AG04450 (cell line): ENCODE measurements around the gene DCBLD1. TPM values are rescaled to one million over a fixed set of nuclear protein-coding genes. Genes with fewer than 3 reads are reported as not detected.
A peak's percentile ranks its signal among the peaks of the same experiment; 100 is the strongest.

Source experiments
- CTCF ChIA-PET: fragments of 300-600, 350-600 bp; formaldehyde crosslinking; extraction: SDS; loops from one replicate; lab custom pipeline; 2022; ENCODE audit warnings: antibody characterized with exemption, inconsistent platforms; lab: Charles Lee
- POLR2A ChIA-PET: fragments of 350-600 bp; formaldehyde crosslinking; extraction: SDS; loops from one replicate; lab custom pipeline; 2021; ENCODE audit warnings: antibody characterized with exemption, inconsistent platforms; lab: Yijun Ruan, JAX
- DNase-seq: peaks from one replicate; pipeline ENCODE4 v3.0.0-alpha.2; 2011; ENCODE audit warnings: low read depth, low spot score
- H3K27ac ChIP-seq: one replicate; pipeline ENCODE4 v1.5.1; 2012; ENCODE audit warnings: low read depth, low read length, control low read depth
- H3K27me3 ChIP-seq: one replicate; pipeline ENCODE4 v1.6.0; 2012; ENCODE audit warnings: low read length; ENCODE audit not compliant: control insufficient read depth, insufficient read depth
- H3K4me3 ChIP-seq: 2 replicates; pipeline ENCODE4 v1.5.1; 2011; ENCODE audit warnings: mild to moderate bottlenecking, low read depth, low read length, control low read depth
- H3K9me3 ChIP-seq: 2 replicates; pipeline ENCODE4 v1.5.1; 2012; ENCODE audit warnings: low read length; ENCODE audit not compliant: control insufficient read depth, insufficient read depth
- polyA plus RNA-seq: library from polyadenylated mRNA; depleted of rRNA; stranded (reverse); fragments of >200 nt; gene quantifications from 2 replicates; pipeline ENCODE4 v1.2.3, GENCODE V29; 2011
- TF ChIP-seq, protein P1 (sequence below): IDR thresholded peaks from 2 replicates; pipeline ENCODE4 v1.5.1; 2011; ENCODE audit warnings: low read depth, low read length, control low read depth, inconsistent platforms

DCBLD1 gene
- polyA plus RNA-seq, 1 experiment: 19.0 TPM

DNA sequence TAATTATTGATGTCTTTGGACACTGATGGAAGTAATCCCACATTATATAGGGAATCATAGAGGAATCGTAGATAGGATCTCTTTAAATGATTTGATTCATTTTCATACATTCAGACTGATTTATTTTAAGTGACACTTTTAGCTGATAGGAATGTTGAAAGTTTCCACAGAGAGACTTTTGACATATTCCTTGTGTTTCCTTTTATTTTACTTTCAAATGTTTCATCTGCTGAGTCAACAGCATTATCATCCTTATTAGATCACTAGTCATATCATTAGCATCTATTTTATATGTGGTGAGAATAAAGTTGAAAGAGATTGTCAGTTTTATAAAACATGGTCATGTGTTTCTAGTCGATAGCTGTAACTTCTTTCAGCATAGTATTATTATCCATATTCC is 13.4 kb downstream of the DCBLD1 start:
- DNase-seq: no peak
- ChIA-PET CTCF (interaction anchor here (1.3 kb wide), 1 partner anchor 60 kb away, joined by 5 read pairs; no protein-coding TSS in a partner anchor), POLR2A (interaction anchor here (1.1 kb wide), 1 partner anchor 13 kb away, joined by 5 read pairs; the partner anchor contains the start of gene DCBLD1)
- Histone ChIP-seq H3K27ac (no peak overlapping the region), H3K4me3 (no peak overlapping the region), H3K27me3 (no peaks in the 10 kb centered on the region), H3K9me3 (no peaks in the 10 kb centered on the region)
- TF ChIP-seq, protein P1, sequence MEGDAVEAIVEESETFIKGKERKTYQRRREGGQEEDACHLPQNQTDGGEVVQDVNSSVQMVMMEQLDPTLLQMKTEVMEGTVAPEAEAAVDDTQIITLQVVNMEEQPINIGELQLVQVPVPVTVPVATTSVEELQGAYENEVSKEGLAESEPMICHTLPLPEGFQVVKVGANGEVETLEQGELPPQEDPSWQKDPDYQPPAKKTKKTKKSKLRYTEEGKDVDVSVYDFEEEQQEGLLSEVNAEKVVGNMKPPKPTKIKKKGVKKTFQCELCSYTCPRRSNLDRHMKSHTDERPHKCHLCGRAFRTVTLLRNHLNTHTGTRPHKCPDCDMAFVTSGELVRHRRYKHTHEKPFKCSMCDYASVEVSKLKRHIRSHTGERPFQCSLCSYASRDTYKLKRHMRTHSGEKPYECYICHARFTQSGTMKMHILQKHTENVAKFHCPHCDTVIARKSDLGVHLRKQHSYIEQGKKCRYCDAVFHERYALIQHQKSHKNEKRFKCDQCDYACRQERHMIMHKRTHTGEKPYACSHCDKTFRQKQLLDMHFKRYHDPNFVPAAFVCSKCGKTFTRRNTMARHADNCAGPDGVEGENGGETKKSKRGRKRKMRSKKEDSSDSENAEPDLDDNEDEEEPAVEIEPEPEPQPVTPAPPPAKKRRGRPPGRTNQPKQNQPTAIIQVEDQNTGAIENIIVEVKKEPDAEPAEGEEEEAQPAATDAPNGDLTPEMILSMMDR: no peak

DNA sequence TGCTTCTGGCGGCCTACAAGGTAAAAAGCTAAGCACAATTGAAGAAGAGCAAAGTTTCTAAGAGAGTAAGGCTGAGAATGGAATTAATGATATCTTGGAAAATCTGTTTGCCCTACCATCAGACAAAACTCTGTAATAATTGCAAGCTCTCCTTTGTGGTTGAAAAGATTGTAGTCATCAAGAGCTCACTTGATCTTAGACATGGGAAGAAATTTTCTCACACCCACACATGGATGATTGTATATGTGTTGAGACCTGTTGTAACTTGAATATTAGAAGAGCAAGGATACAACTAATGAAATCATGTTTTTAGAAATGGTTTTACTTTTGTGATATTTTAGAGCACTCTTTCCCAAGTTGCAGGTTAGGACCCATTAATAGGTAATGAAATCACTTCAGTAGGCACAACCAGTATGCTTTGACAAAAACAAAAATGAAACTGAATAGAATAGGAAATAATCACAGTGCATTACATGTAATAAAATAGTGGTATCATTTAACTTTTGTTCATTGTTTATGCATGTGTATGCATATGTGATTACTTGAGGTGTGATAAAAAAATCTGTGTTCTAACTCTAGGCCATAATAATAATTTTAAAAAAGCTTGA is 14.0 kb downstream of the DCBLD1 start:
- Histone ChIP-seq H3K4me3 (no peak overlapping the region), H3K27ac (peak overlapping the region; percentile 48), H3K27me3 (no peaks in the 10 kb centered on the region), H3K9me3 (no peaks in the 10 kb centered on the region)
- TF ChIP-seq, protein P1: no peak
- DNase-seq: no peak
- CTCF ChIA-PET: interaction anchor here (2.6 kb wide), 1 partner anchor 47 kb away, joined by 11 read pairs; no protein-coding TSS in a partner anchor
- POLR2A ChIA-PET: interaction anchor here (1.1 kb wide), 1 partner anchor 13 kb away, joined by 5 read pairs; the partner anchor contains the start of gene DCBLD1

DNA sequence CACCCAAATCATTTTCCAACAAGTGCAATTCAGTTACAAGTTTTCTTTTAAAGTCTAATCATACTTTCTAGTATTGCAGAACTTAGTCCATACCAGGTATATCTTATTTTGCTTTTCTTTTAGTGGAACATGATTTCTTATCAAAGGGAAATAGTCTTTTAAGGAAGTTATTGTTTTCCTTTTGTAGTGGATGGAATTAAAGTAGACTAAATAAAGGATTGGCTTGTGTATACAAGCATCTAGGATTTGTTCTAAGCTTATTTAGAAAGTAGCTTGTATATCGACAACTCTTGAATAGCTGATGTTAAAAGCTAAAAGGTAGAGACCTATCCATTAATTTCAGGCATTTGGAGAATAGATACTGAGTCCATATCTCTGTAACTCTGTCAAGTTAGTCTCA is 14.8 kb downstream of the DCBLD1 start:
- ChIA-PET CTCF (interaction anchor here (1.0 to 2.6 kb wide), 2 partner anchors 48 to 58 kb away, joined by 3 to 11 read pairs; no protein-coding TSS in a partner anchor), POLR2A (no interaction called here)
- Histone ChIP-seq H3K9me3 (no peaks in the 10 kb centered on the region), H3K4me3 (no peak overlapping the region), H3K27me3 (no peaks in the 10 kb centered on the region), H3K27ac (no peak overlapping the region)
- TF ChIP-seq, protein P1: no peak
- no peak for DNase-seq

DNA sequence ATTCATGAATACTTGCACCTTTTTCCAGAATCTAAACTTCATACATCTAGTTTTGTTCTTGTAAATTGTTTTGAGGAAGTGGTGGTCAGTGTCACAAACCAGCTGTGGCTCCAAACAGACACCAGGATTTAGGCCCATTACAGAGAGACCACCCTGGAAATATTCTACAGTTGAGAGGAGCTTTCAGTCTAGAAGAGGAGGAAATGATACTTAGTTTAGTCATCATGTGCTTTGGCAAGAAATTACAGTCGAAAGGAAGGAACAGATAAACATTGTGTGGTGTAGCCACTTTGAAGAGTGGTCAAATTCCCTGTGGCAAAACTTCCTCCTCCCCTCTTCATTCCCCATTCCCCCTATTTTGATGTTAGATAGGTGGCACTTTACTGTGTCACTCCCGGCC is 15.7 kb downstream of the DCBLD1 start:
- H3K27ac ChIP-seq: no peak overlapping the region
- DNase-seq: no peak
- no peaks in the 10 kb centered on the region for H3K9me3 ChIP-seq
- H3K27me3 ChIP-seq: no peaks in the 10 kb centered on the region
- TF ChIP-seq, protein P1: no peak
- POLR2A ChIA-PET: no interaction called here
- CTCF ChIA-PET: interaction anchor here (2.6 kb wide), 1 partner anchor 49 kb away, joined by 11 read pairs; no protein-coding TSS in a partner anchor
- no peak overlapping the region for H3K4me3 ChIP-seq

DNA sequence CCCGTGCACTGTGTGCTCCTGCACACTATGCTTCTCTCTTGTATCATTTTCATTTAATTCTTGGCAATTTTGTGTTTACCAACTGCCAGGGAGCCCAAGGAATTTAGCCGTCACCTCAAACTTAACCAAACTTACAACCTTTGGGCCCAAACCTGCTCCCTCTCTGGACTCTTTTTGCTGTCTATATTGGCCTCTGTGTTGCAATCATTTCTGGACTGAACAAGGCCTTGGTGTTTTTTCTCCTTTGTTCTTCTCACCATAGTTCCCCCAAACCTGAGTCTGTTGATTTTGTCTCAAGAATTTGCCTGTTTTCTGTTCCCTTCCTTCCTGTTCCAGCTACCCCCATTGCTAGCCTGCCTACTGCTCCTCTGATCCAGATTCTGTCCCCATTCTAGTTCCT is 19.2 kb downstream of the DCBLD1 start:
- TF ChIP-seq, protein P1: no peak
- no peaks in the 10 kb centered on the region for H3K27me3 ChIP-seq
- CTCF ChIA-PET: no interaction called here
- no peaks in the 10 kb centered on the region for H3K9me3 ChIP-seq
- POLR2A ChIA-PET: no interaction called here
- H3K4me3 ChIP-seq: no peak overlapping the region
- H3K27ac ChIP-seq: no peak overlapping the region
- DNase-seq: no peak
